Epithelial cell of prostate (primary cell): ENCODE data around the gene PAXX.

Source experiments
- DNase-seq: peaks from one replicate; pipeline ENCODE4 v3.0.0-alpha.2; 2011; ENCODE audit warnings: low read depth, low spot score
- H3K27ac ChIP-seq: fragments of 450-650 bp; 2 replicates; pipeline ENCODE4 v1.5.1; 2017; ENCODE audit warnings: mild to moderate bottlenecking

PAXX gene

GRCh38 chr9:136952876-136953770, 39.1 kb upstream of the PAXX start:
- no peak overlapping the region for H3K27ac ChIP-seq
- no peak for DNase-seq

- DNase-seq = no peak
- no peak overlapping the region for H3K27ac ChIP-seq
Observed at GRCh38 chr9:136953771-136954269, 38.4 kb upstream of the PAXX start.

DNA sequence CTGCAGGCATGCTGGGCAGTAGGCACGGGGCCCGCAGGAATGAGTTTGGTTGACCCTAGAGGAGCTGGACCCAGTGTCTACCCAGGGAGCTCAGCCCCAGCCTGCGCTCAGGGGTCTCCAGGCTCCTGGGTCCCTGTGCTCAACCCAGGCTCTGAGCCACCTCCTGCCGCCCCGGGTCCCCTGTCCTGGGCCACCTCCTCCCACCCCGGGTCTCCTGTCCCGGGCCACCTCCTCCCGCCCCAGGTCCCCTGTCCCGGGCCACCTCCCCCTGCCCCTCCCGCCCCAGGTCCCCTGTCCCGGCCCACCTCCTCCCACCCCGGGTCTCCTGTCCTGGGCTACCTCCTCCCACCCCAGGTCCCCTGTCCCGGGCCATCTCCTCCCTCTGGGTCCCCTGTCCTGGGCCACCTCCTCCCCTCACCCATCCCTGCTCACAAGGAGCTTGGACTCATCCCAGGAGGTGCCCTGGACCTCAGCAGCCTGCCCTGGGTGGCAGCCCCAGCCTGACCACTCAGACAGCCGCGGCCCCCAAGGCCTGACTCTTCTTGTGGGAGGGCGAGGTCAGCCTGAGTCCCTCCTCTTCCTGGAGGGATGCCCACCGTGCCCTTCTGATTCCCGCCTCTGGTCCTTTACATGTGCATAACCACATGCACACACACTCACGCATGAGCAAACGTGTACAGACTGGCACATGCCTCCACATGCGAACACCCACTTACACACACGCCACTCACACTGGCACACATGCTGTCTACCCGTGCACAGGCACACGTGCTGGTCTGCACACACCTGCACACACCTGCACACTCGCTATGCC, 37.7 kb upstream of the PAXX start:
- no peak overlapping the region for H3K27ac ChIP-seq
- DNase-seq = no peak

GRCh38 chr9:136955202-136955942, 36.9 kb upstream of the PAXX start:
- no peak for DNase-seq
- no peak overlapping the region for H3K27ac ChIP-seq

GRCh38 chr9:136955943-136956335, 36.3 kb upstream of the PAXX start:
- H3K27ac ChIP-seq = no peak overlapping the region
- DNase-seq = no peak

DNA sequence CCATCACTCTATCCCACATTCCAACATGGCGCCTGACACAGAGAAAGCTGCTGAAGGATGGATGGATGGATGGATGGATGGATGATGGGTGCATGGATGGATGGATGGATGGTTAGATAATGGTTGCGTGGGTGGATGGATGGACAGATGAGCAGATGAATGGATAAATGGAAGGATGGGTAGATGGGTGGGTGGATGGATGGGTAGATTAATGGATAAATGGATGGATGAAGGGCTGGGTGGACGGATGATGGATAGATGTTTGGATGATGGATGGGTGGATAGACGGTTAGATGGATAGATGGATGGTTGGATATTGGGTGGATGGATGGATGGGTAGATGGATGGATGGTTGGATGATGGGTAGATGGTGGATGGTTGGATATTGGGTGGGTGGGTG, 35.6 kb upstream of the PAXX start:
- no peak overlapping the region for H3K27ac ChIP-seq
- DNase-seq = no peak

DNA sequence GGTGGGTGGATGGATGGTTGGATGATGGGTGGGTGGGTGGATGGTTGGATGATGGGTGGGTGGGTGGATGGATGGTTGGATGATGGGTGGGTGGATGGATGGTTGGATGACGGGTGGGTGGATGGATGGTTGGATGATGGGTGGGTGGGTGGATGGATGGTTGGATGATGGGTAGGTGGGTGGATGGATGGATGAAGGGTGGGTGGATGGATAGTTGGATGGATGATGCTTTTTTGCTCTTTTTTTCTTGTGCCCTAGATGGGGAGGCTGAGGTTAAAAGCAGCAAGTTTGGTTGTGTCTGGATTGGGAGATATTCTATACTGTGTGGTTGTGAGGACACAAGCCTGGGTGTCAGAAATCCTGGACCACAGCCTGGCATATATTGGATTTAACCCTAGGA, 34.8 kb upstream of the PAXX start:
- H3K27ac ChIP-seq = no peak overlapping the region
- DNase-seq = no peak

GRCh38 chr9:136957901-136958300, 34.3 kb upstream of the PAXX start:
- no peak overlapping the region for H3K27ac ChIP-seq
- DNase-seq = no peak

DNA sequence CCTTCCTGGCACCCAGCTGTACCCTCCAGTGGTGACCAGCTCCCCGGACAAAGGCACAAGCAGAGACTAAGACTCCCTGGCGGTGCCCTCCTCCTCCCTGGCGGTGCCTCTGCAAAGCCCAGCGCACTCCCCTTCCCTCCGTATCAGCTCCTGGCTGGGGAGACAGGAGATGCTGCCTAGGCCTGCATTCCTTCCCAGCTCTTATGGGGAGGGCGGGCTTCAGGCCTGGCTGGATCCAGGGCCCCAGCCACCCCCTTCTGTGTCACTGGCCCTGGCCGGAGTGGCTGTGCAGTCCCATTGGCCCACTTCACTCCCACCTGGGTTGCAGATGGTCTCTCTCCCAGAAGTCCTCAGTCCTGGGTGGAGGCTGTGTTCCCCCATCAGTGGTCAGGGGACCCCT, 33.7 kb upstream of the PAXX start:
- DNase-seq = no peak
- H3K27ac ChIP-seq = no peak overlapping the region

DNA sequence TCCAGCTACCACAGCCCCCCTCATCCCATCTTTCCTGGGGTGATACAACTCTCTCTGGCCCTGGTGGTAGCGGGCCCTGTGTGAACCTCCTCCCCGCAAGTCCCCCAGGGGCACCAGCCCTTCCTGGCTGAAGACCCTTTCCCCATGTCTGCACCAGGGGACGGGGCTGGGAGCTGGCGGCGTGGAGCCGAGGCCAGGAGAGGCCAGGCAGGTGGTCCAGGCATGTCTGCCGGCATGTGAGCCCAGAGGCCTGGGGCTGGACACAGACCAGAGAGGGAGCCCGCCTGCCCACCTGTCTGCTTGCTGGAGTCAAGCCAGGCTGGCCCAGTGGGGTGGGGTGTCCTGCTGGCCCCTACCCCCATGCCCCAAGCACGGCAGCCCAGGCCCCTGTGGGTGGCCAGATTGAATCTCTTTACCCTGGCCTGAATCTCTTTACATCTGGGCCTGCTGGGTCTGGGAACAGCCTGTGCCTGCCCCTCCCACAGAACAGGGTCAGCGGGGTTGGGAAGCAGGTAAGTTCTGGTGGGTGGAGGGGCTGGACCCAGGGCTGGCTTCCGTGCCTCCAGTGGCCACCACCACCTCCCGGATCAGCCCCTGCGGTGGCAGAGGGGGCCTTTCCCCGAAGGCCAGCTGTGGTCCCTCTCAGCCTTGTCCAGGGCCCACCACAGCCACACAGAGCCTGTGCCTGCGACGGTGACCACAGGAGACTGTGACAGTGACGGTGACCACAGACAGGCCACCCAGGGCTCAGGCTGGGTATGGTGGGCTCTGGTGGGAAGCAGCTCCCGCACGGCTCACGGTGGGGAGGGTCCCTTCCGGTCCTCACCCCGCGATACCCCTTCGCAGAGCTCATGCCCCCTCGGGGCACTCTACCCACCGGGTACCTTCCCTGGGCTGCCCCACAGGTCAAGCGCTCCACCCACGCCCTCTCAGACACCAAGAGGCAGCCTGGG, 33.0 kb upstream of the PAXX start:
- no peak for DNase-seq
- no peak overlapping the region for H3K27ac ChIP-seq

- H3K27ac ChIP-seq = no peak overlapping the region
- DNase-seq = no peak
Observed at GRCh38 chr9:136960212-136960937, 31.8 kb upstream of the PAXX start.

DNA sequence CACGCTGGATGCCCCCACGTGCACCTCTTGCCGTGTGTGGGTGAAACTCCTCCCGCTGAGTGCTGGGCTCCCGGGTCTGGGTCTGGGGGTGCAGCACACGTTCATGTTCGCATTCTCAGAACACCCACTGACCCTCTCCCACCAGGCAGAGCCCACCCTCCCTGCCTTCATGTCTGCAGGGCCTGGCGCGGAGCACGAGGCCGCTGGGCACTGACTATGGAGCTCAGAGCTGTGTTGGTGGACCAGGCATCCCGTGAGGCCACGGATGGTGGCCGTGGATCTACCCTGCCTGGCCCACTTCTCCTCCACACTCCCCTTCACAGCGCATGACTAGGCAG, 31.3 kb upstream of the PAXX start:
- DNase-seq = no peak
- no peak overlapping the region for H3K27ac ChIP-seq

DNA sequence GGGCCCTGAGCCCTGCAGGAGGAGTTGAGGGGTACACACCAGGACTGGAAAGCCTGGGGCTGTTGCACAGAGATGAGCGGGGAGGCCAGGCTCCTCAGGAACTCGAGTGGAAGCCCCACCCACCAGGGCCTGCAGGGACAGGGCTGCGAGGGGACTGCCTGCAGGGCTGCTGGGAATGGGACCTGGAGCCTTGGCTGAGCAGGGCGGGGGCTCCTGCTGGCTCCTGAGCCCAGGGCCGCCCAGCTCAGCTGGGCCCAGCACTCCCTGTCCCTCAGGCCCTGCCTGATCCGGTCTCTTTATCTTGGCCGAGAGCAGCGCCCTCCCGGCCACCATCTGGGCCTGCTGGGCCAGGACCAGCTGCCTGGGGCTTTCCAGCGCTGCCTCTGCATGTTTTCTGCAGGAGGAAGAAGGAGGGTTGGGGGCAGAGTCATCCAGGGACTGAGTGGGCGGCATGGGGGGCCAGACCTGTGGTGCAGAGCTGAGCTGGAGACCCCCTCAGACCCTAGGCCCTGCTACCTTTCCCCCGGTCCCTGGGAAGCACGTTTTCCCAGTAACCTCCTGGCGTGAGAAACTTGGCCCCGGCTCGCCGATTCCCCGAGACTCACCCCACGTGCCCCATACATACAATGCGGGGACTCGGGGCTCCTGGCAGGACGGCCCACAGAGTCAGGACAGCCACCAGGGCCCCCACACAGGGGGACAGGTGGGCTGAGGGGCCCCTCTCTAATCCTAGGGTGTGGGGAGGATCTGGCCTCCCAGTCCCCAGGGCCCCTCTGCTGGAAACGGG, 30.8 kb upstream of the PAXX start:
- no peak overlapping the region for H3K27ac ChIP-seq
- DNase-seq = no peak

DNA sequence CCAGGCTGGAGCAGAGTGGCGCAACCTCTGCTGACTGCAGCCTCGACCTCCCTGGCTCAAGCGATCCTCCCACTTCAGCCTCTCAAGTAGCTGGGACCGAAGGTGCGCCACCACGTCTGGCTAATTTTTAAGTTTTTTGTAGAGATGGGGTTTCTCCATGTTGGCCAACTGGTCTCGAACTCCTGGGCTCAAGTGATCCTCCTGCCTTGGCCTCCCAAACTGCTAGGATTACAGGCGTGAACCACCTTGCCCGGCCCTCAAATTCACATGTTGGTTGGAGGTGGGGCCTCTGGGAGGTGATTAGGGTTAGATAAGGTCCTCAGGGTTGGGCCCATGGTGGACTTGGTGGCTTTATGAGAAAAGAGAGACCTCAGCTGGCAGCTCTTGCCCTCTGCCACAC, 30.1 kb upstream of the PAXX start:
- no peak overlapping the region for H3K27ac ChIP-seq
- no peak for DNase-seq

DNA sequence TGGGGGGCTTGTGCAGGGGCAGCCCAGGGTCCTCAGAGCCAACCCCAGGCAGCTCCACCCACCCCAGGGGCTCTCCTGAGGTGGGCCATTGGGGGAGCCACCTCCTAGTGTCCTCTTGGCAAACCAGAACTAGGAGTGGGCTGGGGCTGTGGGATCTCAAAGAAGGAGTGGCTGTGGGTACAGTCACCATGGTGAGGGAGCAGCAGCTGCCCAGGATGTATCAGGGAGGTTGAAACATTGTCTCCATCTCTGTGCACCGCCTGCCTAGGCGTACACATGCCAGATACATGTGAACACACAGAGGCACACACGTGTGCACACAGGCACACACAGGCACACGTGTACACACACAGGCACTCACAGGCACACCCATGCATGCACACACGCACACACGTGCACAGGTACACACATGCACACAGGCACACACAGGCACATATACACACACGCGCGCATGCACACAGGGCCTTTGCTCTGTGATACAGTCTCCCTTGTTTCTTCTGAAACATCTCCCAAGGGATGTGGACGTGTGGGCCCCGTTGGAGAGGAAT, 29.4 kb upstream of the PAXX start:
- DNase-seq = no peak
- H3K27ac ChIP-seq = no peak overlapping the region

DNA sequence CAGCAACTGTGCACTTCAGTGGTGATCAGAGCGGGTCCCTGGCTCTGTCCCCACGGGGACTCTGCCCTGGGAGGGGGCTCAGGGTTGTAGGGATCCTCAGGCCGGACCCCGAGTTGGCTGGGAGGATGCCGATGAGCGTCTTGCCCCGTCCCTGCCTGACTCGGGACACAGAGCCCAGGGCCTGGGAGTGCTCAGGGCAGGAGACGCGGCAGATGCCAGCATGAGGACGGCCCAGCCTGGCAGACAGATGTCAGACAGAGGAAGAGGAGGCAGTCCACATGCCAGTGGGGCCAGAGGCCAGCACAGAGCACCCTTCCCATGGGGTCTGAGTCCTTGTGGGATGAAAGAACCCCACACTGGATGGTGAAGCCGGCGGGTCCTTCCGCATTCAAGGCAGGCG, 28.9 kb upstream of the PAXX start:
- H3K27ac ChIP-seq = no peak overlapping the region
- DNase-seq = no peak

DNA sequence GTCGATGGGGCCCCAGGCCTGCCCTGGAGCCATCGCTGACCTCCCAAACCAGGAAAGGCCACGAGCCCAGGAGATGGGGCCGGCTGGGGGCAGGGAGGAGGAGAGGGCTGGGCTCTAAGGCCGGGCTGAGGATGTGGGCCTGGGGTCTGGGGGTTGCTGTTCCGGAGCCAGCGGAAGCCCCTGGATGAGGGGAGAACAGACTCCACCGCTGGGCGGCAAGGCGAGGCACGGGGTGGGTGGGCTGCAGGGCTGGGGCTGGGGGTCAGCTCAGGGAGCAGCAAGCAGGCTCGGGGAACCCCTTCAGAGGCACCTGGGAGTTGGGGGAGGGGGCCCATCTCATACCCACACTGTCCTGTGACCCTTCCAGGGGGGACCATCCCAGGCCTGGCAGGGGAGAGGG, 28.5 kb upstream of the PAXX start:
- no peak for DNase-seq
- no peak overlapping the region for H3K27ac ChIP-seq

DNA sequence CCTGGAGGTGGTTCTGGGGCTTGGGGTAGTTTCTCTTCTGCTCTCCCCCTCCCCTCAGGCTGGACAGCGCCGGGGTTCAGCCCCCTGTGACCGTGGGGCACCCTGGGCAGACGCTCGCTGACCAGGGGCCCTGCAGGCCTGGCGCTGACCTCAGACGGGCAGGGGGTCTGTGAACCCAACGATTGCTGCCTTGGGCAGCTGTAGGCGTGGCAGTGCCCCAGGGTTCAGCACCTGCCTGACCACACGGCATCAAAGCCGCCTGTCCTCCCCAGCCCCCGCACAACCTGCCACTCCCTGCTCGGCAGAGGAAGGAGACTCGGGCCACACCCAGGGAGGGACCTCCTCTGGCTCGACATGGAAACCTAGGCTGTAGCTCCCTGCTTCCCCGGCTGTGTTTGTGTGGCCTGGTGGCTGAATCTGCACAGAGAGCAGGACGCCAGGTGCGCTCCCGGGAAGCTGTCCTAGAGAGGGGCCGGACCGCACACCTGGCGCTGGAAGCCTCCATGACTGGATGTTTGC, 28.0 kb upstream of the PAXX start:
- DNase-seq = no peak
- H3K27ac ChIP-seq = no peak overlapping the region
